Natural killer cell (primary cell): ENCODE data around the gene MT4. TPM values are rescaled to one million over a fixed set of nuclear protein-coding genes. Genes with fewer than 3 reads are reported as not detected.

Source experiments
- ATAC-seq, 3 donors: fragments of 150-1000 bp in 2 of 3; fragments of 200-7000 bp in 1 of 3; cut with Tn5 transposase; 1 replicate in 1 of 3; 2 replicates in 2 of 3; pipeline ENCODE4 v1.10.0; 2021; ENCODE audit warnings: mild to moderate bottlenecking in 2 of 3, moderate library complexity in 2 of 3
- DNase-seq, 2 donors: peaks; one replicate each; pipeline versions ENCODE4 v3.0.0 to v3.0.0-alpha.2; 2013 to 2021; ENCODE audit warnings: mixed read lengths in 1 of 2
- H3K27ac ChIP-seq: one replicate; pipeline ENCODE4 v1.5.1; 2013; ENCODE audit warnings: mild to moderate bottlenecking, low read length
- H3K27me3 ChIP-seq: one replicate; pipeline ENCODE4 v1.6.1; 2013; ENCODE audit warnings: low read length; ENCODE audit not compliant: control insufficient read depth, insufficient read depth
- H3K36me3 ChIP-seq: one replicate; pipeline ENCODE4 v1.6.1; 2013; ENCODE audit warnings: low read length; ENCODE audit not compliant: control insufficient read depth, insufficient read depth
- H3K4me1 ChIP-seq: one replicate; pipeline ENCODE4 v1.6.1; 2013; ENCODE audit warnings: low read length; ENCODE audit not compliant: control insufficient read depth, insufficient read depth
- H3K4me3 ChIP-seq: one replicate; pipeline ENCODE4 v1.5.1; 2013; ENCODE audit warnings: low read length
- H3K9me3 ChIP-seq: one replicate; pipeline ENCODE4 v1.6.1; 2013; ENCODE audit warnings: low read length; ENCODE audit not compliant: control insufficient read depth, insufficient read depth
- H3K27ac Mint-ChIP-seq, 2 donors: one replicate each; pipeline ENCODE4 v1.8.0; 2022; ENCODE audit warnings: mild to moderate bottlenecking in 2 of 2, mixed read lengths in 2 of 2, moderate library complexity in 1 of 2
- H3K27me3 Mint-ChIP-seq, 2 donors: one replicate each; pipeline ENCODE4 v1.8.0; 2022; ENCODE audit warnings: low read depth in 2 of 2, mixed read lengths in 2 of 2
- H3K36me3 Mint-ChIP-seq: one replicate; pipeline ENCODE4 v1.8.0; 2022; ENCODE audit warnings: mixed read lengths
- H3K4me1 Mint-ChIP-seq, 2 donors: one replicate each; pipeline ENCODE4 v1.8.0; 2022; ENCODE audit warnings: mixed read lengths in 2 of 2
- H3K4me3 Mint-ChIP-seq: one replicate; pipeline ENCODE4 v1.8.0; 2022; ENCODE audit warnings: mild to moderate bottlenecking, moderate library complexity, mixed read lengths
- H3K9me3 Mint-ChIP-seq, 2 donors: one replicate each; pipeline ENCODE4 v1.8.0; 2022; ENCODE audit warnings: mixed read lengths in 2 of 2
- CTCF ChIP-seq: fragments of 200-600 bp; IDR thresholded peaks from one replicate; pipeline ENCODE4 v1.8.0; 2022; ENCODE audit warnings: antibody characterized with exemption
- WGBS: methylation state at CpG from one replicate; pipeline ENCODE4 v1.1.7; 2013; ENCODE audit warnings: missing lambda C conversion rate; ENCODE audit not compliant: insufficient coverage; 5-methylcytosine and 5-hydroxymethylcytosine counted together
- intact Hi-C: fragments of 100-400 bp; cut with micrococcal nuclease; formaldehyde crosslinking; loops from one replicate; pipeline ENCODE4 v1.14.2; 2022
- total RNA-seq, 4 donors: library from RNA; stranded (reverse); fragments of 120-200 nt in 1 of 4; gene quantifications; one replicate each; pipeline versions ENCODE4 v1.2.3 to v1.2.4, GENCODE V29; 2013 to 2022

MT4 gene
- total RNA-seq, 3 donors from 2014 or later (not counting 1 experiment from before 2014, with no cell fraction given) = not detected

- peaks cover 0 to 14% of the 10 kb centered on the region in 2 donors for H3K4me1 Mint-ChIP-seq
- H3K4me1 ChIP-seq = peaks cover 7% of the 10 kb centered on the region
- no peaks in the 10 kb centered on the region for H3K9me3 Mint-ChIP-seq
- peak overlapping the region; percentile 41 for H3K4me3 Mint-ChIP-seq
- peaks cover 40 to 41% of the 10 kb centered on the region in 2 donors for H3K27me3 Mint-ChIP-seq
- H3K27me3 ChIP-seq = peaks cover 12% of the 10 kb centered on the region
- 41% methylated on average over 9 of the region's 9 CpGs for WGBS
- no peaks in the 10 kb centered on the region for H3K36me3 Mint-ChIP-seq
- ATAC-seq = no peak
- H3K36me3 ChIP-seq = no peaks in the 10 kb centered on the region
- no peak for TF ChIP-seq CTCF
- no peak for DNase-seq
- no peak overlapping the region for H3K27ac ChIP-seq
- no peak overlapping the region for H3K27ac Mint-ChIP-seq
- no peak overlapping the region for H3K4me3 ChIP-seq
- intact Hi-C loops = no loop called here
- no peaks in the 10 kb centered on the region for H3K9me3 ChIP-seq
Measured at GRCh38 chr16:56588781-56589140, 23.9 kb downstream of the MT4 start.

- Mint-ChIP-seq H3K4me1 (peaks cover 0 to 14% of the 10 kb centered on the region in 2 donors), H3K4me3 (peak within 1 kb of the TSS; percentile 45), H3K9me3 (no peaks in the 10 kb centered on the region), H3K36me3 (no peaks in the 10 kb centered on the region), H3K27me3 (peaks cover 40 to 41% of the 10 kb centered on the region in 2 donors), H3K27ac (no peak within 1 kb of the TSS)
- ATAC-seq (peak in 1 of 3 donors; percentile 49), DNase-seq (peak in 1 of 2 donors; percentile 61)
- Histone ChIP-seq H3K9me3 (no peaks in the 10 kb centered on the region), H3K4me3 (no peak within 1 kb of the TSS), H3K36me3 (no peaks in the 10 kb centered on the region), H3K27me3 (peaks cover 12% of the 10 kb centered on the region), H3K4me1 (peaks cover 7% of the 10 kb centered on the region), H3K27ac (no peak within 1 kb of the TSS)
- WGBS = 6% methylated on average over 87 of the region's 87 CpGs
- intact Hi-C loops = no loop called here
- no peak for TF ChIP-seq CTCF
Measured at GRCh38 chr16:56589141-56590039, 24.5 kb downstream of the MT4 start, which contains the start of gene MT3. Gene MT3 (plus strand): TSS chr16:56589528. CDS start chr16:56589591, 63 bp downstream.

- Mint-ChIP-seq H3K9me3 (no peaks in the 10 kb centered on the region), H3K4me1 (peaks cover 0 to 14% of the 10 kb centered on the region in 2 donors), H3K36me3 (no peaks in the 10 kb centered on the region), H3K27ac (no peak overlapping the region), H3K27me3 (peaks cover 32 to 34% of the 10 kb centered on the region in 2 donors), H3K4me3 (no peak overlapping the region)
- ATAC-seq (no peak), DNase-seq (no peak)
- intact Hi-C loops = no loop called here
- Histone ChIP-seq H3K9me3 (no peaks in the 10 kb centered on the region), H3K36me3 (no peaks in the 10 kb centered on the region), H3K4me3 (no peak overlapping the region), H3K27ac (no peak overlapping the region), H3K27me3 (peaks cover 12% of the 10 kb centered on the region), H3K4me1 (peaks cover 7% of the 10 kb centered on the region)
- 70% methylated on average over 3 of the region's 4 CpGs for WGBS
- TF ChIP-seq CTCF = no peak
Measured at GRCh38 chr16:56591377-56592060, 26.6 kb downstream of the MT4 start.
